ENCODE measurements around the gene TMEM45B. TPM values are rescaled to one million over a fixed set of nuclear protein-coding genes. Genes with fewer than 3 reads are reported as not detected.
"Not testable (repeated sequence)": the region's sequence is repeated elsewhere in the genome, so short reads cannot be mapped to it uniquely, and the experiment has no call there.

The TMEM45B gene
- 0.66 TPM for polyA plus RNA-seq (ENCODE audit: insufficient read length)

GRCh38 chr11:129815596-129816461, at the start of gene TMEM45B:
Gene TMEM45B, plus strand, starts transcription at chr11:129815848. Its CDS starts 36,635 bp downstream, at chr11:129852483.
- DNase-seq, result no peak

DNA sequence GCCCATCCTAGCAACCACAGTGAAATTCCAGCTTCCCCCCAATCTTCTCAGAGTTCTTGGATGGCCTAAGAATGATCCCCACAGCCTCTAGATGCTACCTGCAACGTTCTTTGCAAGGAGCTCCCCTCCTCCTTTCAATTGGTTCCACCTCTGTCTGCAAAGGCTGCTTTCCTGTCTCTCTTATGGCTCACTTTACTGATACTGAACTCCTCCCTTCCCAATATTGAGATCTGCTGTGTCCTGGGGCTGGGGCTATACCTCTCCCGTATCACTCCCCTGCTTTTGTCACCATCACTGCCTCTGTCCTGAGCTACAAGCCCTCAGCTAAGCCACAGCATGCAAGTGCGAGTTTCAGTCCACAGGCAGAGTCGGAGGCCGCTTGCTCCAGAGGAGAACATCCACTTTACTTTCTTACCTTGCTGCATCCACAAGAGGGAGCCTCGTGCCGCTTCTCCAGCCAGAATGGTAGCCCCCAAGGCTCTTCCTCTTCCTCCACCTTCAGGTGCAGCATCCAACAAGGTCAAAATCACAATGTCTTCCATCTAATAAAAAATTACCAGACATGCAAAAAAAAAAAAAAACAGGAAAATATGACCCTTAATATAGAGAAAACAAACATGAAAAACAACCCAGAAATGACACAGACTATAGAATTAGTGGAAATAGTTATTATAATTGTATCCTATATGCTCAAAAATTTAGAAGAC, 48.6 kb upstream of the TMEM45B start:
- no peak for DNase-seq

- no peak for DNase-seq
Observed at GRCh38 chr11:129767827-129768226, 47.8 kb upstream of the TMEM45B start.

- no peak for DNase-seq
Observed at GRCh38 chr11:129768356-129768755, 47.3 kb upstream of the TMEM45B start.

DNA sequence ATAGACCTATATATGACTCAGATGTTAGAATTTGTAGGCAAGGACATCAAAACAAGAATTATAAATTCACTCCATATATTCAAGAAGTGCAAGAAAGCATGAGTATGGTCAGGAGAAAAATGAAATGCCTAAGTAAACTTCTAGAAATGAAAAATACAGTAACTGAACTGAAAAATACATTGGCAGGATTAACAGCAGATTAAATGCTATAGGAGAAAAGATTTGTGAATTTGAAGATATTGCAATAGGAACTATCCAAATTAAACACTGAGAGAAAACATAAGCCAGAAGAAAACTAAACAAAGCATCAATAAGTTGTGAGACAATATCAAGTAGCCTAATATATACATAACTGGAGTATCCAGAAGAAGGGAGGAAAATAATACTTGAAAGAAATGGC, 46.6 kb upstream of the TMEM45B start:
- DNase-seq, result no peak

- no peak for DNase-seq
Observed at GRCh38 chr11:129770993-129771392, 44.7 kb upstream of the TMEM45B start.

- not testable (repeated sequence) for DNase-seq
Observed at GRCh38 chr11:129771456-129771855, 44.2 kb upstream of the TMEM45B start.

GRCh38 chr11:129778877-129779276, 36.8 kb upstream of the TMEM45B start:
- no peak for DNase-seq

DNA sequence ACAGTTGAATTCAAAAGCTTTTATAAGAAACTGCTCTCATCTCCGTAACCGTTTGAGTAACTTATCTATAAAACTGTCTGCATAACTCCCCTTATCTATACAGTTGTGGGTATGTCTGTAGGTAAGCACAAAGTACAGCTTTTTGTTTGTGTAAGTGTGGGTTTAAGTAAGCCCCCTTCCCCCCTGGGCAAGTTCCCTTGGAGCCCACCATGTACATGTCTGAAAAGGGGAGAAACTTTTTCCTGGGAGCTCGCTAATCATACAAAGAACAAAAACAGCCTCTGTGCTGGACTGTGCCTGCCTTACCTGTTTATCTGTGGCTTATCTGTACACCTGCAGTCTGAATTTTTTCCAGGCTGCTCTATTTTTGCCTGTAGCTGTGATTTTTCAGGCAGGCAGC, 36.3 kb upstream of the TMEM45B start:
- DNase-seq, result no peak

DNA sequence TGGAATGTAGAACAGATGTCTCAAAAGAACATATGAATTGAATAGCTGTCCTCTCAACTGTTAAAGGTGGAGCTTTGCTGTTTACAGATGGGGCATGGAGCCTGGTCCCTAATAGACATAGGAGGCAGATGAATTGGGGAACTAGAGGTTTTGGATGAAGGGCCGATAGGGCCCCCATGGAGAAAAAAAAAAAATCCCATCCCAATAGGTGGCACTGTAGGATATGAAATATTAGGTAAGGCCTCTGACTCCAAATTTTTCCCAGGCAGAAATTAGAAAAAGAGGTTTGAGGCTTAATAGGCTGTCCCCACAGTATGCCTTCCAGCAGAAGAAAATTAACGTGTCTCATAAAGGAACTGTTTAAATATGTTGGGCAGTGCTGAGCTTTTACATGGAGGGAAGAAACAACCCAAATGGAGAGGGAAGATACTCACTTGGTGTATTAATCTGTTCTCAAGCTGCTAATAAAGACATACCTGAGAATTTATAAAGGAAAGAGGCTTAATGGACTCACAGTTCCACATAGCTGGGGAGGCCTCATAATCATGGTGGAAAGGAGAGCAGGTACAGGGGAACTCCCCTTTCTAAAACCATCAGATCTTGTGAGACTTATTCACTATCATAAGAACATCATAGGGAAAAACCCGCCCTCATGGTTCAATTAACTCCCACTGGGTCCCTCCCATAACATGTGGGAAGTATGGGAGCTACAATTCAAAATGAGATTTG, 30.1 kb upstream of the TMEM45B start:
- no peak for DNase-seq

DNA sequence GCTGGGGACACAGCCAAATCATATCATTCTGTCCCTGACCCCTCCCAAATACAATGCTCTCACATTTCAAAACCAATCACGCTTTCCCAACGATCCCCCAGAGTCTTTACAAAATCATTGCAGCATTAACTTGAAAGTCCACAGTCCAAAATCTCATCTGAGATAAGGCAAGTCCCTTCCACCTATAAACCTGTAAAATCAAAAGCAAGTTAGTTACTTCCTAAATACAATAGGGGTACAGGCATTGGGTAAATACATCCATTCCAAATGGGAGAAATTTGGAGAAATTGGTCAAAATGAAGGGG, 29.6 kb upstream of the TMEM45B start:
- DNase-seq, result not testable (repeated sequence)

DNA sequence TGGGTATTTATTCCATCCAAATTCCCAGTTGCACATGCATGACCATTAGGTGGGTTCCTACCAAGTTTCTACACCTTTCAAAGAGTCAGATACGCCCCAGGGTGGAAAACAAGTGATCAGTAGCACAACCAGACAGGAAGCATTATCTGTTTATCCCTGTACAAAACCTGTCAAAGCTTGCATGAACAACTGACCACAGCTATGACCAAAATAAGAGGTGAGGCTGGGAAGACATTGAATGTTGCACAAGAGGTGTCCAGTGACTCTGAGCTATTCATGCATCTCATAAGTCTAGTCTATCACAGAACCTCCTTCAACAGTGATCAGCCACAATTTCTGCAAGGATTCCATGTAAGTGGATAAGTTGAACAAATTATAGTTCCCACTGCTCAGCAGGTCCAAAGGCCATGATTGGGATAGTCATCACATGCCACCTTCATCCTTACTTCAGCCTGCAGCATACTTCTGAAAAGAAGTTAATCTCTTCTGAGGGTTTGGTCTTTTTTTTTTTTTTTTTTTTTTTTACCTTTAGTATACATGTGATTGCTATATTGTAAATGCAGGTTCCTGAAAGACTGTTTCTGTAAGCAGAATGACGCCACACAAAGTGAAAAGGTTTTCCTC, 28.0 kb upstream of the TMEM45B start:
- DNase-seq, result no peak

DNA sequence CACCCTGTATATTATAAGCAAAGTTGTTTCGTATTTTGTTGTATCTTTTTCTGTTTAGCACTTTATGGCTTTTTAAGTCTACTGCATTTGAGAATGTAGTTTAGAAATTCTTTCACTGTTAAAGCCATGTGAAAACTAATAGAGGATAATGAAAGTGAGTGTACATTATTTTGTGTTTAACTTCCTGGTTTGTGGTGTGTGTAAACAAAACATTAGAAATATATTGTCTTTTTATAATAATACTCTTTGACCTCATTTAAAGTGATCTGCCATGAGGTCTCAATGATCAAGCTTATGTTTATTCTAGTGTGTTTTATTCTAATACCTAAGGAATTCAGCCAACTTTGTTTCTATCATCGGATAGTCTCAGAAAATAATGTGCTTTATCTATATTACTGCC, 27.4 kb upstream of the TMEM45B start:
- no peak for DNase-seq

DNA sequence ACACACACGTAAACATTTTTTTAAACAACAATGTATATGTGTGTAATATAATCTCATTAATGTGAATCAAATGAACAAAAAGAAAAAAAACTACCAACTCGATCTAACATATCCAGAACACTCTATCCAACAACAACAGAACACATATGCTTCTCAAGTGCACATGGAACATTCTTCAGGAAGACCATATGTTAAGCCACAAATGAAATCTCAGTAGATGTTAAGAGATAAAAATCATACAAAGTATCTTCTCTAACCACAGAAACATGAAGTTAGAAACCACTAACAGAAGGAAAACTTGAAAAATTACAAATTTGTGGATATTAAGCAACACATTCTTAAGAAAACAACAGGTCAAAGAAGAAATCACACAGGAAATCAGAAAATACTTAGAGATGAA, 25.5 kb upstream of the TMEM45B start:
- no peak for DNase-seq

GRCh38 chr11:129791515-129791914, 24.1 kb upstream of the TMEM45B start:
- no peak for DNase-seq

DNA sequence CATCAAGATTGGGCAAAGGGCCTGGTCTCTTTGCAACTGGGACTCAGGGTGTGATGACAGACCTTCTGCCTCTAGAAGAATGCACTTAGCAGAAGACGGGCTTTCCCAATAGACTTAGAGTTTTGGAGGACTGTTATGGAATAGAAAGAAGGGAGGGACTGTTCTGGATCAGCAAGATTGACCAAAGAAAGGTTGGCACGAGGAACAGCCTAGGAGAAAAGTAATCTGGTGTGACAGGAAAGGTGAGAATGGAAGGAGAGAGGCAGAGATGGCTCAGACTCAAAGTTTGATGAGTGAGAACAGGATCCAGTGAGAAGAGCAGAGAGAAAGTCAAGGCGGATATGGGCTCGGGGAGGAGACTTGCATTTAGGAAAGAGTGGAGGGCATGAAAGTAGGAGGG, 23.0 kb upstream of the TMEM45B start:
- DNase-seq, result no peak

- DNase-seq, result no peak
Observed at GRCh38 chr11:129795089-129795488, 20.6 kb upstream of the TMEM45B start.

GRCh38 chr11:129798212-129798611, 17.4 kb upstream of the TMEM45B start:
- DNase-seq, result no peak

GRCh38 chr11:129800162-129800561, 15.5 kb upstream of the TMEM45B start:
- DNase-seq, result not testable (repeated sequence)

DNA sequence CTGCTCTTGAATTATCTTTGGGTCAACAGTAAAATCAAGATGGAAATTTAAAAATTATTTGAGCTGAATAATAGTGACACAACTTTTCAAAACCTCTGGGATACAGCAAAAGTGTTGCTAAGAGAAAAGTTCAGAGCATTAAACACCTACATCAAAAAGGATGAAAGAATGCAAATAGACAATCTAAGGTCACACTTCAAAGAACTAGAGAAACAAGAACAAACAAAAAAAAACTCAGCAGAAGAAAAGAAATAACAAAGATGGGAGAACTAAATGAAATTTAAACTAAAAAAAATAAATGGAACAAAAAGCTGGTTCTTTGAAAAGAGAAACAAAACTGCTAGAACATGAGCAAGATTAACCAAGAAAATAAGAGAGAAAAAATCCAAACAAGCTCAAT, 15.0 kb upstream of the TMEM45B start:
- DNase-seq, result no peak

DNA sequence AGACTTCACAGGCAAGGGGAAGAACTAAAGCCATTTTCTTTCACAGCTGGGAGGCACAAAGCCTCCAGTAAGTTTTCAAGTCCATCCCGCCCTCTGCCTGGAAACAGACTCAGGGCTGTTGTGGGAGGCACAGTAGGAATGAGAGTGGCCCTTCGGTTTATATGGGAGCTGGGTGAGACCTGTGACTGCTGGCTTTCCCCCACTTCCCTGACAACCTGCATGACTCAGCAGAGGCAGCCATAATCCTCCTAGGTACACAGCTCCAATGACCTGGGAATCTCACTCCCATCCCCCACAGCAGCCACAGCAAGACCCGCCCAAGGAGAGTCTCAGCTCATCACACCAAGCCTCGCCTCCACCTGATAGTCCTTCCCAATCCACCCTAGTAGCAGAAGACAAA, 12.1 kb upstream of the TMEM45B start:
- no peak for DNase-seq

DNA sequence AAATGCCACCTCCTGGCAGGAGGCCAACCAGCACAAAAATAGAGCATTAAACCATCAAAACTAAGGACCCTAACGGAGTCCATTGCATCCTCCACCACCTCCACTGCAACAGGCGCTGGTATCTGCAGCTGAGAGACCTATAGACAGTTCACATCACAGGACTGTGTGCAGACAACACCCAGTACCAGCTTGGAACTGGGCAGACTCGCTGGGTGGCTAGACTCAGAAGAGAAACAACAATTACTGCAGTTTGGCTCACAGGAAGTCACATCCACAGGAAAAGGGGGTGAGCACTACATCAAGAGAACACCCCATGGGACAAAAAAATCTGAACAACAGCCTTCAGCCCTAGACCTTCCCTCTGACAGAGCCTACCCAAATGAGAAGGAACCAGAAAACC, 11.6 kb upstream of the TMEM45B start:
- no peak for DNase-seq

- DNase-seq, result not testable (repeated sequence)
Observed at GRCh38 chr11:129808241-129808640, 7.4 kb upstream of the TMEM45B start.

Data from hindlimb muscle (tissue), 1 donor.